Activated naive CD4-positive, alpha-beta T cell treated with anti-CD3 and anti-CD28 coated beads, Interleukin-2, amount 50 U/mL, for 72 hours (primary cell): Measurements from ENCODE around the gene DKK3. TPM values are rescaled to one million over a fixed set of nuclear protein-coding genes. Genes with fewer than 3 reads are reported as not detected.
A peak's percentile ranks its signal among the peaks of the same experiment; 100 is the strongest.

Source experiments
- ATAC-seq, 2 donors: fragments of 150-1000 bp; cut with Tn5 transposase; 2 replicates each; pipeline ENCODE4 v1.10.0; 2021; ENCODE audit warnings: mild to moderate bottlenecking in 2 of 2, moderate library complexity in 2 of 2
- DNase-seq, 2 donors: peaks; one replicate each; pipeline ENCODE4 v3.0.0; 2021 to 2022; ENCODE audit warnings: low spot score in 2 of 2
- H3K27ac Mint-ChIP-seq, 2 donors: one replicate each; pipeline ENCODE4 v1.8.0; 2022; ENCODE audit warnings: mild to moderate bottlenecking in 2 of 2, mixed read lengths in 2 of 2
- H3K36me3 Mint-ChIP-seq, 2 donors: one replicate each; pipeline ENCODE4 v1.8.0; 2022; ENCODE audit warnings: mixed read lengths in 2 of 2
- H3K9me3 Mint-ChIP-seq, 2 donors: one replicate each; pipeline ENCODE4 v1.8.0; 2022; ENCODE audit warnings: mixed read lengths in 2 of 2
- total RNA-seq, 2 donors: library from RNA; stranded (reverse); gene quantifications; one replicate each; pipeline ENCODE4 v1.2.3, GENCODE V29; 2022

DKK3 gene
- total RNA-seq, 2 donors from 2014 or later, result not detected

- no peak for DNase-seq
- Mint-ChIP-seq H3K27ac (no peak overlapping the region), H3K36me3 (no peaks in the 10 kb centered on the region), H3K9me3 (no peaks in the 10 kb centered on the region)
- no peak for ATAC-seq
Measured at GRCh38 chr11:11967669-11968510, 40.5 kb downstream of the DKK3 start.

- ATAC-seq, result peak; percentile 81 to 84
- H3K36me3 Mint-ChIP-seq, result no peaks in the 10 kb centered on the region
- DNase-seq, result peak in 1 of 2 donors; percentile 81
- H3K27ac Mint-ChIP-seq, result no peak overlapping the region
- no peaks in the 10 kb centered on the region for H3K9me3 Mint-ChIP-seq
Measured at GRCh38 chr11:11966826-11967668, 41.4 kb downstream of the DKK3 start.

GRCh38 chr11:11966354-11966741 is 42.1 kb downstream of the DKK3 start:
- no peaks in the 10 kb centered on the region for H3K9me3 Mint-ChIP-seq
- peak overlapping the region in 1 of 2 donors; percentile 73 for H3K27ac Mint-ChIP-seq
- ATAC-seq (no peak), DNase-seq (no peak)
- H3K36me3 Mint-ChIP-seq, result no peaks in the 10 kb centered on the region

GRCh38 chr11:11965656-11966353 is 42.6 kb downstream of the DKK3 start:
- ATAC-seq, result no peak
- no peaks in the 10 kb centered on the region for H3K9me3 Mint-ChIP-seq
- DNase-seq, result peak in 1 of 2 donors; percentile 1
- H3K36me3 Mint-ChIP-seq, result no peaks in the 10 kb centered on the region
- peak overlapping the region in 1 of 2 donors; percentile 33 for H3K27ac Mint-ChIP-seq

GRCh38 chr11:11965192-11965591 is 43.2 kb downstream of the DKK3 start:
- Mint-ChIP-seq H3K9me3 (no peaks in the 10 kb centered on the region), H3K36me3 (no peaks in the 10 kb centered on the region), H3K27ac (no peak overlapping the region)
- ATAC-seq (no peak), DNase-seq (no peak)

- H3K9me3 Mint-ChIP-seq, result no peaks in the 10 kb centered on the region
- no peak for DNase-seq
- no peak for ATAC-seq
- peak overlapping the region in 1 of 2 donors; percentile 77 for H3K27ac Mint-ChIP-seq
- H3K36me3 Mint-ChIP-seq, result no peaks in the 10 kb centered on the region
Measured at GRCh38 chr11:11964774-11965150, 43.7 kb downstream of the DKK3 start.

- ATAC-seq (no peak), DNase-seq (no peak)
- H3K9me3 Mint-ChIP-seq, result no peaks in the 10 kb centered on the region
- no peaks in the 10 kb centered on the region for H3K36me3 Mint-ChIP-seq
- no peak overlapping the region for H3K27ac Mint-ChIP-seq
Measured at GRCh38 chr11:11963842-11964773, 44.3 kb downstream of the DKK3 start.

- Mint-ChIP-seq H3K9me3 (no peaks in the 10 kb centered on the region), H3K36me3 (no peaks in the 10 kb centered on the region), H3K27ac (no peak overlapping the region)
- DNase-seq (no peak), ATAC-seq (no peak)
Measured at GRCh38 chr11:11963067-11963466, 45.4 kb downstream of the DKK3 start.

GRCh38 chr11:11961399-11962028 is 46.9 kb downstream of the DKK3 start:
- no peak for ATAC-seq

GRCh38 chr11:11960687-11961086 is 47.7 kb downstream of the DKK3 start:
- Mint-ChIP-seq H3K36me3 (peaks cover 0 to 6% of the 10 kb centered on the region in 2 donors), H3K27ac (peak overlapping the region in 1 of 2 donors; percentile 40), H3K9me3 (no peaks in the 10 kb centered on the region)
- ATAC-seq, result peak in 1 of 2 donors; percentile 56
- DNase-seq, result no peak

More at GRCh38 chr11:11961399-11962028, 46.9 kb downstream of the DKK3 start:
- Mint-ChIP-seq H3K36me3 (no peaks in the 10 kb centered on the region), H3K9me3 (no peaks in the 10 kb centered on the region), H3K27ac (no peak overlapping the region)
- DNase-seq, result no peak

- no peak for ATAC-seq
- Mint-ChIP-seq H3K27ac (peak overlapping the region in 1 of 2 donors; percentile 40), H3K9me3 (no peaks in the 10 kb centered on the region), H3K36me3 (peaks cover 0 to 6% of the 10 kb centered on the region in 2 donors)
- no peak for DNase-seq
Measured at GRCh38 chr11:11959601-11960000, 48.8 kb downstream of the DKK3 start.

GRCh38 chr11:11958403-11959231 is 49.8 kb downstream of the DKK3 start:
- ATAC-seq (no peak), DNase-seq (no peak)
- no peaks in the 10 kb centered on the region for H3K9me3 Mint-ChIP-seq
- peak overlapping the region in 1 of 2 donors; percentile 58 for H3K27ac Mint-ChIP-seq
- H3K36me3 Mint-ChIP-seq, result peaks cover 0 to 6% of the 10 kb centered on the region in 2 donors

GRCh38 chr11:11956006-11956405 is 52.4 kb downstream of the DKK3 start:
- no peak for DNase-seq
- H3K36me3 Mint-ChIP-seq, result peaks cover 6 to 15% of the 10 kb centered on the region in 2 donors
- H3K9me3 Mint-ChIP-seq, result no peaks in the 10 kb centered on the region
- ATAC-seq, result no peak
- H3K27ac Mint-ChIP-seq, result peak overlapping the region in 1 of 2 donors; percentile 44

GRCh38 chr11:11952036-11952435 is 56.4 kb downstream of the DKK3 start:
- Mint-ChIP-seq H3K27ac (peak overlapping the region in 1 of 2 donors; percentile 2), H3K36me3 (peaks cover 6 to 15% of the 10 kb centered on the region in 2 donors)

GRCh38 chr11:11949482-11949881 is 58.9 kb downstream of the DKK3 start:
- no peak overlapping the region for H3K27ac Mint-ChIP-seq
- DNase-seq, result no peak
- no peaks in the 10 kb centered on the region for H3K9me3 Mint-ChIP-seq
- H3K36me3 Mint-ChIP-seq, result peaks cover 0 to 15% of the 10 kb centered on the region in 2 donors
- no peak for ATAC-seq

More at GRCh38 chr11:11952036-11952435, 56.4 kb downstream of the DKK3 start:
- ATAC-seq (no peak), DNase-seq (no peak)
- no peaks in the 10 kb centered on the region for H3K9me3 Mint-ChIP-seq
